ENCODE results near the gene PSMG2. TPM values are rescaled to one million over a fixed set of nuclear protein-coding genes. Genes with fewer than 3 reads are reported as not detected.

Gene PSMG2
- polyA plus RNA-seq, 2 of the 4 experiments (the other 2 are of a cell fraction): 69.2 to 75.7 TPM

GRCh38 chr18:12722731-12723130 is 19.9 kb downstream of the PSMG2 start:
- Histone ChIP-seq H3K4me1 (no peaks in the 10 kb centered on the region), H3K9me3 (no peaks in the 10 kb centered on the region), H3K27ac (no peak overlapping the region), H3K4me2 (no peak overlapping the region), H3K4me3 (no peak overlapping the region)
- TF ChIP-seq KDM1A (IDR thresholded peaks at IDR 0.05; ENCODE audit: low read depth) (no peak), POLR2A (IDR thresholded peaks at IDR 0.05; ENCODE audit: low read length) (no peak), ZSCAN20 (CRISPR knock-in tag; IDR thresholded peaks at IDR 0.05) (no peak), CHD2 (IDR thresholded peaks at IDR 0.05; ENCODE audit: low read length, partially characterized antibody) (no peak), FOXS1 (CRISPR knock-in tag; IDR thresholded peaks at IDR 0.05) (no peak), CBX8 (IDR thresholded peaks at IDR 0.05) (no peak), USF2 (IDR thresholded peaks at IDR 0.05) (no peak), ESRRA (IDR thresholded peaks at IDR 0.05; ENCODE audit: borderline replicate concordance, low read length) (no peak), MAFK (IDR thresholded peaks at IDR 0.05; ENCODE audit: partially characterized antibody) (no peak), TP53 (CRISPR knock-in tag; IDR thresholded peaks at IDR 0.05) (no peak)
- TF ChIP-seq, protein P1, sequence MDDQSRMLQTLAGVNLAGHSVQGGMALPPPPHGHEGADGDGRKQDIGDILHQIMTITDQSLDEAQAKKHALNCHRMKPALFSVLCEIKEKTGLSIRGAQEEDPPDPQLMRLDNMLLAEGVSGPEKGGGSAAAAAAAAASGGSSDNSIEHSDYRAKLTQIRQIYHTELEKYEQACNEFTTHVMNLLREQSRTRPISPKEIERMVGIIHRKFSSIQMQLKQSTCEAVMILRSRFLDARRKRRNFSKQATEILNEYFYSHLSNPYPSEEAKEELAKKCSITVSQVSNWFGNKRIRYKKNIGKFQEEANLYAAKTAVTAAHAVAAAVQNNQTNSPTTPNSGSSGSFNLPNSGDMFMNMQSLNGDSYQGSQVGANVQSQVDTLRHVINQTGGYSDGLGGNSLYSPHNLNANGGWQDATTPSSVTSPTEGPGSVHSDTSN (IDR thresholded peaks at IDR 0.05): no peak
- ATAC-seq (no peak), FAIRE-seq (no peak), DNase-seq (ENCODE audit: low read depth in 1 of 2, low spot score in 1 of 2) (no peak)
- POLR2A ChIA-PET: no interaction called here
- 83% methylated on average over 7 of the region's 7 CpGs for WGBS (ENCODE audit: missing lambda C conversion rate)
- CTCF ChIA-PET: interaction anchor here (0.6 to 12.1 kb wide), 9 partner anchors 10 to 372 kb away, joined by 3 to 159 read pairs (median 3); no protein-coding TSS in a partner anchor

GRCh38 chr18:12726331-12726730 is 23.5 kb downstream of the PSMG2 start:
- TF ChIP-seq RNF2 (IDR thresholded peaks at IDR 0.05; ENCODE audit: borderline replicate concordance, low read depth): no peak
- Histone ChIP-seq H3K4me3 (no peak overlapping the region), H3K4me1 (no peaks in the 10 kb centered on the region), H3K4me2 (no peak overlapping the region), H3K9me3 (peaks cover 5% of the 10 kb centered on the region; the same call in 1 of the 3 replicates), H3K27ac (peak overlapping the region in 1 of 2 experiments; percentile 74; a peak in 3 of 6 replicates)
- FAIRE-seq: no peak
- DNase-seq (ENCODE audit: low read depth in 1 of 2, low spot score in 1 of 2): no peak
- ChIA-PET POLR2A (interaction anchor here (0.6 kb wide), 1 partner anchor 16 kb away, joined by 3 read pairs; no protein-coding TSS in a partner anchor), CTCF (interaction anchor here (0.7 to 12.1 kb wide), 25 partner anchors 9 to 433 kb away, joined by 3 to 159 read pairs (median 5); no protein-coding TSS in a partner anchor)
- no peak for ATAC-seq
- WGBS (ENCODE audit: missing lambda C conversion rate): 52% methylated on average over 4 of the region's 4 CpGs

DNA sequence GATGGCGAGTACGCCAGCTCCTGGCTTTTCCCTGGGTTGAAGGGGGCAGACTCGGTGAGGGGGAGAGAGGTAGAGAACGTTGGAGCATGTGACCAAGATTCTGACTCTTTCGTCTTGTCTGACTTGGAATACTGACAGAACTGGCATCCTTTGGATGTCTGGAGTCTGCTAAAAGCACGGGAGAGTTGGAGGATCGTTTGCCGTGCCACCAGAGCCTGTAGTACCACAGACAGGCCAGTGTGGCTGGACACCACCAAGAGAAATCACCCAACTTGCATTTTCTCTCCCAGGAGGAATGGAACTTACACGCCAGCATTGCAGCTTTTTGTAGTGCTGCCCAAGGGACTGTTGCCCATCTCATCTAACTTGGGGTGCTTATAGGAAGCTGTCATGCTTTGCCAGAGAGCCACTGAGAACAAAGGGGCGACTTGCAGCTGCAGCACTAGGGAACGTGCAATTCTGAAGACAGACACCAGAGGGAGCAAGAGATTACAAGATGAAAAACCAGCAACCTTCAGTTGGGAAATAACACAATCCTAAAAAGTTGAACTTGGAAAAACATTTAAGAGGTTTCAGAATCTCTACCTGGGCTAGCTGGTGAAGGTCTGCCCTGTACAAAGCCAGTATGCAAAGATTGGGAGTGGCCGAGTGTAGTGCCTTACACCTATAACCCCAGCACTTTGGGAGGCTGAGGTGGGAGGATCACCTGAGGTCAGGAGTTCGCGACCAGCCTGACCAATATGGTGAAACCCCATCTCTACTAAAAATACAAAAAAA is 24.1 kb downstream of the PSMG2 start:
- DNase-seq (ENCODE audit: low read depth in 1 of 2, low spot score in 1 of 2) (peak; percentile 50 to 73), FAIRE-seq (no peak), ATAC-seq (peak; percentile 87)
- 55% methylated on average over 13 of the region's 14 CpGs for WGBS (ENCODE audit: missing lambda C conversion rate)
- H3K27ac ChIP-seq: peak overlapping the region in 1 of 2 experiments; percentile 74; a peak in 3 of 6 replicates
- ChIA-PET CTCF (interaction anchor here (0.7 to 12.1 kb wide), 31 partner anchors 9 to 432 kb away, joined by 3 to 159 read pairs (median 4); no protein-coding TSS in a partner anchor), POLR2A (interaction anchor here (0.5 to 0.6 kb wide), 3 partner anchors 15 to 272 kb away, joined by 3 to 5 read pairs (median 3); partner anchors contain the start of gene PTPN2)
- no peak overlapping the region for H3K4me2 ChIP-seq
- no peaks in the 10 kb centered on the region for H3K4me1 ChIP-seq
- H3K9me3 ChIP-seq: peaks cover 5% of the 10 kb centered on the region; the same call in 1 of the 3 replicates
- TF ChIP-seq CEBPB (IDR thresholded peaks at IDR 0.05) (peak in 1 of 2 experiments; percentile 40; a peak in 1 of 4 replicates), TFCP2L1 (CRISPR knock-in tag; IDR thresholded peaks at IDR 0.05) (no peak), SMC3 (IDR thresholded peaks at IDR 0.05) (peak; percentile 86), RAD21 (conservative IDR thresholded peaks at IDR 0.05 in 1 of 2, IDR thresholded peaks at IDR 0.05 in 1 of 2) (peak; percentile 85 to 86)
- TF ChIP-seq, protein P2, sequence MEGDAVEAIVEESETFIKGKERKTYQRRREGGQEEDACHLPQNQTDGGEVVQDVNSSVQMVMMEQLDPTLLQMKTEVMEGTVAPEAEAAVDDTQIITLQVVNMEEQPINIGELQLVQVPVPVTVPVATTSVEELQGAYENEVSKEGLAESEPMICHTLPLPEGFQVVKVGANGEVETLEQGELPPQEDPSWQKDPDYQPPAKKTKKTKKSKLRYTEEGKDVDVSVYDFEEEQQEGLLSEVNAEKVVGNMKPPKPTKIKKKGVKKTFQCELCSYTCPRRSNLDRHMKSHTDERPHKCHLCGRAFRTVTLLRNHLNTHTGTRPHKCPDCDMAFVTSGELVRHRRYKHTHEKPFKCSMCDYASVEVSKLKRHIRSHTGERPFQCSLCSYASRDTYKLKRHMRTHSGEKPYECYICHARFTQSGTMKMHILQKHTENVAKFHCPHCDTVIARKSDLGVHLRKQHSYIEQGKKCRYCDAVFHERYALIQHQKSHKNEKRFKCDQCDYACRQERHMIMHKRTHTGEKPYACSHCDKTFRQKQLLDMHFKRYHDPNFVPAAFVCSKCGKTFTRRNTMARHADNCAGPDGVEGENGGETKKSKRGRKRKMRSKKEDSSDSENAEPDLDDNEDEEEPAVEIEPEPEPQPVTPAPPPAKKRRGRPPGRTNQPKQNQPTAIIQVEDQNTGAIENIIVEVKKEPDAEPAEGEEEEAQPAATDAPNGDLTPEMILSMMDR (IDR thresholded peaks at IDR 0.05): peak; percentile 79
- H3K4me3 ChIP-seq: no peak overlapping the region

Measured in A549 (cell line).